Adrenal gland (tissue), 5 donors: Measurements from ENCODE around the gene PLA2G4E.

Source experiments
- POLR2A ChIP-seq, 2 donors: fragments of 450-650 bp; IDR thresholded peaks; one replicate each; pipeline ENCODE4 v1.6.1; 2017; ENCODE audit warnings: antibody characterized with exemption in 2 of 2, mild to moderate bottlenecking in 2 of 2, moderate library complexity in 1 of 2
- TF ChIP-seq, protein P1 (sequence below), 6 experiments: fragments of 450-650 bp in 4 of 6; fragments of 200-600 bp in 2 of 6; sonication (generic) in 1 of 6; IDR thresholded peaks; 1 replicate in 5 of 6; 2 replicates in 1 of 6; pipeline versions ENCODE4 v1.5.1 to v1.8.0; 2016 to 2021; ENCODE audit warnings: antibody characterized with exemption in 6 of 6, mild to moderate bottlenecking in 2 of 6, moderate library complexity in 1 of 6
- donor health status: DM: no; HTN: no; CAD: no.

GRCh38 chr15:41945731-41946130, 75.1 kb downstream of the PLA2G4E start:
- TF ChIP-seq, protein P1, sequence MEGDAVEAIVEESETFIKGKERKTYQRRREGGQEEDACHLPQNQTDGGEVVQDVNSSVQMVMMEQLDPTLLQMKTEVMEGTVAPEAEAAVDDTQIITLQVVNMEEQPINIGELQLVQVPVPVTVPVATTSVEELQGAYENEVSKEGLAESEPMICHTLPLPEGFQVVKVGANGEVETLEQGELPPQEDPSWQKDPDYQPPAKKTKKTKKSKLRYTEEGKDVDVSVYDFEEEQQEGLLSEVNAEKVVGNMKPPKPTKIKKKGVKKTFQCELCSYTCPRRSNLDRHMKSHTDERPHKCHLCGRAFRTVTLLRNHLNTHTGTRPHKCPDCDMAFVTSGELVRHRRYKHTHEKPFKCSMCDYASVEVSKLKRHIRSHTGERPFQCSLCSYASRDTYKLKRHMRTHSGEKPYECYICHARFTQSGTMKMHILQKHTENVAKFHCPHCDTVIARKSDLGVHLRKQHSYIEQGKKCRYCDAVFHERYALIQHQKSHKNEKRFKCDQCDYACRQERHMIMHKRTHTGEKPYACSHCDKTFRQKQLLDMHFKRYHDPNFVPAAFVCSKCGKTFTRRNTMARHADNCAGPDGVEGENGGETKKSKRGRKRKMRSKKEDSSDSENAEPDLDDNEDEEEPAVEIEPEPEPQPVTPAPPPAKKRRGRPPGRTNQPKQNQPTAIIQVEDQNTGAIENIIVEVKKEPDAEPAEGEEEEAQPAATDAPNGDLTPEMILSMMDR (IDR thresholded peaks at IDR 0.05) = no peak
- no peak for TF ChIP-seq POLR2A (IDR thresholded peaks at IDR 0.05)
